DND-41 (cell line): Measurements from ENCODE around the gene CIZ1.

ENCODE experiments used
- ATAC-seq: fragments of 200-7000 bp; cut with Tn5 transposase; 3 replicates; pipeline ENCODE4 v1.9.1; 2021; ENCODE audit warnings: low read depth; ENCODE audit not compliant: insufficient read depth
- DNase-seq: peaks from one replicate; pipeline ENCODE4 v3.0.0-alpha.2; 2020
- H2AFZ ChIP-seq: 2 replicates; pipeline ENCODE4 v1.6.0; 2012; ENCODE audit warnings: low read depth, low read length
- H3K27ac ChIP-seq: 2 replicates; pipeline ENCODE4 v1.5.1; 2012; ENCODE audit warnings: low read length, inconsistent platforms
- H3K27me3 ChIP-seq: fragments of 200-600 bp; sonication (generic); 2 replicates; pipeline ENCODE4 v1.6.0; 2012; ENCODE audit warnings: low read length, mild to moderate bottlenecking, inconsistent platforms; ENCODE audit not compliant: insufficient read depth, poor library complexity
- H3K36me3 ChIP-seq: 2 replicates; pipeline ENCODE4 v1.5.1; 2012; ENCODE audit warnings: low read length, inconsistent platforms; ENCODE audit not compliant: insufficient read depth
- H3K4me1 ChIP-seq: 2 replicates; pipeline ENCODE4 v1.5.1; 2012; ENCODE audit warnings: mild to moderate bottlenecking, low read length; ENCODE audit not compliant: insufficient read depth
- H3K4me2 ChIP-seq: 2 replicates; pipeline ENCODE4 v1.6.0; 2012; ENCODE audit warnings: mild to moderate bottlenecking, moderate library complexity, low read length, inconsistent platforms; ENCODE audit not compliant: insufficient read depth
- H3K4me3 ChIP-seq, 2 experiments: fragments of 200-600 bp in 1 of 2; shearing (Covaris generic) in 1 of 2; 2 replicates each; pipeline ENCODE4 v1.5.1; 2012 to 2016; ENCODE audit warnings: inconsistent platforms in 2 of 2, low read length in 2 of 2, mild to moderate bottlenecking in 2 of 2, low read depth in 1 of 2, moderate library complexity in 1 of 2
- H3K79me2 ChIP-seq: 2 replicates; pipeline ENCODE4 v1.6.0; 2012; ENCODE audit warnings: low read length, inconsistent platforms; ENCODE audit not compliant: insufficient read depth
- H3K9ac ChIP-seq: 2 replicates; pipeline ENCODE4 v1.6.0; 2012; ENCODE audit warnings: low read depth, mild to moderate bottlenecking, inconsistent platforms, low read length, moderate library complexity
- H3K9me3 ChIP-seq: 2 replicates; pipeline ENCODE4 v1.5.1; 2012; ENCODE audit warnings: low read length, moderate library complexity, mild to moderate bottlenecking, inconsistent platforms; ENCODE audit not compliant: insufficient read depth, severe bottlenecking
- H4K20me1 ChIP-seq: 2 replicates; pipeline ENCODE4 v1.6.0; 2012; ENCODE audit warnings: low read length; ENCODE audit not compliant: insufficient read depth
- EZH2 ChIP-seq: IDR thresholded peaks from 3 replicates; pipeline ENCODE4 v1.6.1; 2012; ENCODE audit warnings: borderline replicate concordance, low read depth, mild to moderate bottlenecking, moderate library complexity, low read length, inconsistent platforms; ENCODE audit not compliant: severe bottlenecking
- TF ChIP-seq, protein P1 (sequence below): IDR thresholded peaks from 2 replicates; pipeline ENCODE4 v1.5.1; 2012; ENCODE audit warnings: borderline replicate concordance, low read length, moderate library complexity, mild to moderate bottlenecking; ENCODE audit not compliant: poor library complexity, severe bottlenecking; ENCODE audit errors: extremely low read depth

Gene CIZ1, protein sequence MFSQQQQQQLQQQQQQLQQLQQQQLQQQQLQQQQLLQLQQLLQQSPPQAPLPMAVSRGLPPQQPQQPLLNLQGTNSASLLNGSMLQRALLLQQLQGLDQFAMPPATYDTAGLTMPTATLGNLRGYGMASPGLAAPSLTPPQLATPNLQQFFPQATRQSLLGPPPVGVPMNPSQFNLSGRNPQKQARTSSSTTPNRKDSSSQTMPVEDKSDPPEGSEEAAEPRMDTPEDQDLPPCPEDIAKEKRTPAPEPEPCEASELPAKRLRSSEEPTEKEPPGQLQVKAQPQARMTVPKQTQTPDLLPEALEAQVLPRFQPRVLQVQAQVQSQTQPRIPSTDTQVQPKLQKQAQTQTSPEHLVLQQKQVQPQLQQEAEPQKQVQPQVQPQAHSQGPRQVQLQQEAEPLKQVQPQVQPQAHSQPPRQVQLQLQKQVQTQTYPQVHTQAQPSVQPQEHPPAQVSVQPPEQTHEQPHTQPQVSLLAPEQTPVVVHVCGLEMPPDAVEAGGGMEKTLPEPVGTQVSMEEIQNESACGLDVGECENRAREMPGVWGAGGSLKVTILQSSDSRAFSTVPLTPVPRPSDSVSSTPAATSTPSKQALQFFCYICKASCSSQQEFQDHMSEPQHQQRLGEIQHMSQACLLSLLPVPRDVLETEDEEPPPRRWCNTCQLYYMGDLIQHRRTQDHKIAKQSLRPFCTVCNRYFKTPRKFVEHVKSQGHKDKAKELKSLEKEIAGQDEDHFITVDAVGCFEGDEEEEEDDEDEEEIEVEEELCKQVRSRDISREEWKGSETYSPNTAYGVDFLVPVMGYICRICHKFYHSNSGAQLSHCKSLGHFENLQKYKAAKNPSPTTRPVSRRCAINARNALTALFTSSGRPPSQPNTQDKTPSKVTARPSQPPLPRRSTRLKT

DNA sequence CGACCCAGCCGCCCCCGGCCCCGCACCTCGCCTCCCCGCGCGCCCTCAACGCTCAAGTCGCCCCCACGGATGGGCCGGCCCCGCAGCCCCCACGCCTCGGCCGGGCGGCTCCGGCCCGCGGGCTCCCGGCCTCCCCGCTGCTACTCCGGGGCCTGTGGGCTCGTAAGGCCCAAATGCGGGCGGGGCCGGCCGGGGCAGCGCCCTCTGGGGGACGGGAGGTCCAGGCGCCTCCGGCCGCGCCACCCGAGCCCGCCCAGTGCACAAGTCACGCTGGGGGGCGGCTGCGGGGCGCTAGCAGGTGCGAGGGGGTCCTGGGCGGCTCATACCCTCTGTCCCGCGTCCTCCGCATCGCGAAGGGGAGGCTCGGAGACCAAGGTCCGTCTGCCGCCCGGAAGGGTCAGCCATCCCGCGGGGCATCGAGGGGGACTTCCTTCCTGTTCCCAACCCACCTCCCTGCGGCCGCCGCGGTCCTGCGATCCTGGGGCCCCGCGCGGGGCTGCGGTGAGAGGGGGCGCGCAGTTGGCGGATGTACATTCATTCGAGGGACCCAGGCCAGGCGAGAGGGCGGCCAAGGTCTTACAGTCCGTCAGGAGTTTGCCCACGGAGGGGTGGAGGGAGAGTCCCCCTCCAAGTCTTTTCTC, at the start of gene CIZ1:
CIZ1 (minus strand) TSS at position 167 of the 641 bp plus-strand sequence. CDS start 715 bp downstream, outside the sequence.
- H3K27me3 ChIP-seq: no peaks in the 10 kb centered on the region
- ATAC-seq: peak; percentile 91
- peak within 1 kb of the TSS; percentile 76 for H3K9ac ChIP-seq
- peak within 1 kb of the TSS; percentile 79 for H3K27ac ChIP-seq
- peaks cover 17% of the 10 kb centered on the region for H3K36me3 ChIP-seq
- H3K9me3 ChIP-seq: no peaks in the 10 kb centered on the region
- DNase-seq: peak; percentile 72
- peak within 1 kb of the TSS; percentile 80 for H3K4me2 ChIP-seq
- H3K4me1 ChIP-seq: peaks cover 18% of the 10 kb centered on the region
- H2AFZ ChIP-seq: peak within 1 kb of the TSS; percentile 99
- no peaks in the 10 kb centered on the region for H4K20me1 ChIP-seq
- no peak for TF ChIP-seq EZH2
- TF ChIP-seq, protein P1, sequence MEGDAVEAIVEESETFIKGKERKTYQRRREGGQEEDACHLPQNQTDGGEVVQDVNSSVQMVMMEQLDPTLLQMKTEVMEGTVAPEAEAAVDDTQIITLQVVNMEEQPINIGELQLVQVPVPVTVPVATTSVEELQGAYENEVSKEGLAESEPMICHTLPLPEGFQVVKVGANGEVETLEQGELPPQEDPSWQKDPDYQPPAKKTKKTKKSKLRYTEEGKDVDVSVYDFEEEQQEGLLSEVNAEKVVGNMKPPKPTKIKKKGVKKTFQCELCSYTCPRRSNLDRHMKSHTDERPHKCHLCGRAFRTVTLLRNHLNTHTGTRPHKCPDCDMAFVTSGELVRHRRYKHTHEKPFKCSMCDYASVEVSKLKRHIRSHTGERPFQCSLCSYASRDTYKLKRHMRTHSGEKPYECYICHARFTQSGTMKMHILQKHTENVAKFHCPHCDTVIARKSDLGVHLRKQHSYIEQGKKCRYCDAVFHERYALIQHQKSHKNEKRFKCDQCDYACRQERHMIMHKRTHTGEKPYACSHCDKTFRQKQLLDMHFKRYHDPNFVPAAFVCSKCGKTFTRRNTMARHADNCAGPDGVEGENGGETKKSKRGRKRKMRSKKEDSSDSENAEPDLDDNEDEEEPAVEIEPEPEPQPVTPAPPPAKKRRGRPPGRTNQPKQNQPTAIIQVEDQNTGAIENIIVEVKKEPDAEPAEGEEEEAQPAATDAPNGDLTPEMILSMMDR: peak; percentile 75
- H3K4me3 ChIP-seq: peak within 1 kb of the TSS; percentile 65 to 90; a peak in 3 of 4 replicates
- peaks cover 13% of the 10 kb centered on the region for H3K79me2 ChIP-seq

DNA sequence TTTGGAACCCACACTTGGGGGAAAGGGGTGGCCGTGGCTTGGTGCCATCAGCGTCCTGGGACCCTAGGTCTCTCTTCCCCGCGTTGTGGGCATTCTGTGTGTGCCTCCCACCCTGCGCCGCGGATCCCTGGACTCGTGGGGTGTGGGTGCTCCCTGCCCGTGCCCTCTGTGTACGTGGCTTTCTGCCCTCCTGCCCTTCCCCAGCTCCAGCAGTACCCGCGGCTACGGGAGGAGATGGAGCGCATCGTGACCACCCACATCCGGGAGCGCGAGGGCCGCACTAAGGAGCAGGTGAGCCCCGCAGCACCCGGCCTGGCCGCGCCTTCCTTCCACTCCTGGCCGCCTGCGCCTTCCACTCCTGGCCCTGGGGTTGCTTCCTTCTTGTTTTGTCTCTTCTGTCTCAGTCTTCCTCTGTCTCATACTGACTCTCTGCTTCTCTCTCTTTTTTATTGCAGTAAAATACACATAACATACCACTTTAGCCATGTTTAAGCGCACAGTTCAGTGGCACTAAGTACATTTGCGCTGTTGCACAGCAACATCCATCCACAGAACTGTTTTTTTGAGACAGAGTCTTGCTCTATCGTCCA, 42.5 kb upstream of the CIZ1 start:
- no peak overlapping the region for H3K9ac ChIP-seq
- TF ChIP-seq, protein P1: no peak
- TF ChIP-seq EZH2: no peak
- no peaks in the 10 kb centered on the region for H3K4me1 ChIP-seq
- no peak for ATAC-seq
- no peak for DNase-seq
- H3K27ac ChIP-seq: no peak overlapping the region
- H2AFZ ChIP-seq: no peak overlapping the region
- H4K20me1 ChIP-seq: no peaks in the 10 kb centered on the region; the same call in 1 of the 2 replicates
- no peaks in the 10 kb centered on the region for H3K36me3 ChIP-seq
- no peak overlapping the region for H3K4me2 ChIP-seq
- no peaks in the 10 kb centered on the region for H3K79me2 ChIP-seq
- no peaks in the 10 kb centered on the region for H3K9me3 ChIP-seq
- no peak overlapping the region for H3K4me3 ChIP-seq
- no peaks in the 10 kb centered on the region for H3K27me3 ChIP-seq

DNA sequence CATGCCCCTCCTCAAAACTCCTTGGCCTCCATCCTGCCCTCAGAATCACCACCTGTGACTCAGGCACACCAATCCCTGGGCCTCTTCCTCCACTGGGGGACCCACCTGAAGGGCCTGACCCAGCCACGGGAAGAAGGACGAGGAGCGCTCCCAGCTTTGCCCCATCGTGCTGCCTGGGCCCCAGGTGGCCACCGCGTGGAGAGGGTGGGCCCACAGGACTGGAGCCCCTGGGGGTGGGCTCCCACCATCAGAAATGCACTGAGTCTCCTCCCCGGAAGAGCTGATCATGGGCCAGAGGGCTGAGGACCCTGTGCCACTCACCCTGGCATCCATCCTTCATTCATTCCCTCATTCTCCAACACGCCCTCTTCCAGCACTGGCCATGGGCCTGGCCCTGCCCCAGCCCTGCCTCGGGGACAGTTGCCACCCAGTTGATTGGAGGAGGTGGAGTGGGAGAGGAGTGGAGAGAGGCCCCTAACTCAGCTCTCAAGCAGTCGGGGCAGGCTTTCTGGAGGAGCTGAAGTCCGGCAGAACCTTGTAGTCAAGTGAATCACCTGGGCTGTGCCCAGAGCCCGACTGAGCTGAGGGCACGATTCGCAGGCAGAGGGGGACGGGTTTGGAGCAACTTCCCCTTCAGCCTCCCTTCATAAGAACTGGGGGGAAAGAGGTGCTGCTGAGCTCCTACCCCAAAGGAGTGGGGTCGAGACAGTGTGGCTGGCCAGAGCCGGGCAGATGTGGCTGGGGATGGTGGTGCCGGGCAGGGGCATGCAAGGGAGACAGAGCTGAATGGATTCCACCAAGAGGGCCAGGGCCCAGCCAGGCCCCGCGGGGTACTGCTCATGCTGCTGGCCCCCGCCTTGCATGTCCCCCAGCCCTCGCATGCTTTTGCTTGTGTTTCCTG, 41.4 kb upstream of the CIZ1 start:
- H3K4me1 ChIP-seq: no peaks in the 10 kb centered on the region
- no peak overlapping the region for H3K4me2 ChIP-seq
- no peaks in the 10 kb centered on the region for H3K27me3 ChIP-seq
- H3K27ac ChIP-seq: no peak overlapping the region
- TF ChIP-seq, protein P1: no peak
- no peak for TF ChIP-seq EZH2
- H4K20me1 ChIP-seq: no peaks in the 10 kb centered on the region; the same call in 1 of the 2 replicates
- no peak overlapping the region for H3K4me3 ChIP-seq
- no peak for DNase-seq
- no peak overlapping the region for H3K9ac ChIP-seq
- H3K79me2 ChIP-seq: no peaks in the 10 kb centered on the region
- ATAC-seq: no peak; the same call in 2 of the 3 replicates
- no peaks in the 10 kb centered on the region for H3K36me3 ChIP-seq
- H3K9me3 ChIP-seq: no peaks in the 10 kb centered on the region
- H2AFZ ChIP-seq: no peak overlapping the region
